H9 (cell line): ENCODE data around the gene WBP2. TPM values are rescaled to one million over a fixed set of nuclear protein-coding genes. Genes with fewer than 3 reads are reported as not detected.

Experiments
- DNase-seq: peaks from one replicate; pipeline ENCODE4 v3.0.0-alpha.2; 2017
- H2AFZ ChIP-seq: one replicate; pipeline ENCODE4 v1.6.1; 2013; ENCODE audit warnings: mild to moderate bottlenecking, low read length, control low read depth, moderate library complexity
- H2AK5ac ChIP-seq: 2 replicates; pipeline ENCODE4 v1.6.1; 2013; ENCODE audit warnings: low read length, control low read depth, mixed read lengths; ENCODE audit not compliant: insufficient read length
- H2BK120ac ChIP-seq: one replicate; pipeline ENCODE4 v1.6.1; 2013; ENCODE audit warnings: low read depth, mild to moderate bottlenecking, low read length, control low read depth, inconsistent platforms; ENCODE audit not compliant: poor library complexity, severe bottlenecking
- H2BK12ac ChIP-seq: 2 replicates; pipeline ENCODE4 v1.6.1; 2013; ENCODE audit warnings: low read length, control low read depth, mixed read lengths, low read depth; ENCODE audit not compliant: insufficient read length
- H2BK15ac ChIP-seq: 2 replicates; pipeline ENCODE4 v1.6.1; 2013; ENCODE audit warnings: low read depth, low read length, control low read depth
- H2BK20ac ChIP-seq: one replicate; pipeline ENCODE4 v1.6.1; 2013; ENCODE audit warnings: low read depth, mild to moderate bottlenecking, low read length, control low read depth, inconsistent platforms; ENCODE audit not compliant: poor library complexity, severe bottlenecking
- H2BK5ac ChIP-seq: 2 replicates; pipeline ENCODE4 v1.6.1; 2013; ENCODE audit warnings: low read length, control low read depth, mixed read lengths; ENCODE audit not compliant: insufficient read length
- H3K14ac ChIP-seq: 2 replicates; pipeline ENCODE4 v1.6.1; 2013; ENCODE audit warnings: low read length, control low read depth; ENCODE audit not compliant: insufficient read depth
- H3K18ac ChIP-seq: 2 replicates; pipeline ENCODE4 v1.6.1; 2013; ENCODE audit warnings: low read depth, mild to moderate bottlenecking, mixed read lengths, low read length, control low read depth; ENCODE audit not compliant: insufficient read length
- H3K23ac ChIP-seq: 2 replicates; pipeline ENCODE4 v1.6.1; 2013; ENCODE audit warnings: low read length, control low read depth, mixed read lengths, low read depth; ENCODE audit not compliant: insufficient read length
- H3K23me2 ChIP-seq: 2 replicates; pipeline ENCODE4 v1.6.1; 2013; ENCODE audit warnings: low read depth, mild to moderate bottlenecking, mixed read lengths, low read length, control low read depth; ENCODE audit not compliant: insufficient read length, poor library complexity, severe bottlenecking
- H3K27ac ChIP-seq: 2 replicates; pipeline ENCODE4 v1.5.1; 2013; ENCODE audit warnings: low read length, control low read depth, mixed read lengths, low read depth; ENCODE audit not compliant: insufficient read length
- H3K27me3 ChIP-seq: 2 replicates; pipeline ENCODE4 v1.6.1; 2013; ENCODE audit warnings: low read length, control low read depth, inconsistent platforms; ENCODE audit not compliant: insufficient read depth
- H3K4ac ChIP-seq: 2 replicates; pipeline ENCODE4 v1.6.1; 2013; ENCODE audit warnings: low read depth, mild to moderate bottlenecking, control low read depth, inconsistent platforms, low read length, moderate library complexity
- H3K4me1 ChIP-seq: 2 replicates; pipeline ENCODE4 v1.6.1; 2013; ENCODE audit warnings: low read length, control low read depth, inconsistent platforms; ENCODE audit not compliant: insufficient read depth
- H3K4me2 ChIP-seq: 2 replicates; pipeline ENCODE4 v1.6.1; 2013; ENCODE audit warnings: low read length, control low read depth, mixed read lengths; ENCODE audit not compliant: insufficient read length, insufficient read depth
- H3K56ac ChIP-seq: 2 replicates; pipeline ENCODE4 v1.6.1; 2013; ENCODE audit warnings: low read depth, mild to moderate bottlenecking, mixed read lengths, low read length, control low read depth; ENCODE audit not compliant: insufficient read length
- H3K79me1 ChIP-seq: 2 replicates; pipeline ENCODE4 v1.6.1; 2013; ENCODE audit warnings: low read depth, mild to moderate bottlenecking, moderate library complexity, low read length, control low read depth, inconsistent platforms; ENCODE audit not compliant: insufficient read depth, poor library complexity, severe bottlenecking
- H3K79me2 ChIP-seq: 2 replicates; pipeline ENCODE4 v1.6.1; 2013; ENCODE audit warnings: low read length, control low read depth, inconsistent platforms; ENCODE audit not compliant: insufficient read depth
- H3K9ac ChIP-seq: 2 replicates; pipeline ENCODE4 v1.6.1; 2013; ENCODE audit warnings: low read length, control low read depth, mixed read lengths; ENCODE audit not compliant: insufficient read length; ENCODE audit errors: extremely low read depth
- H3K9me3 ChIP-seq: one replicate; pipeline ENCODE4 v1.6.1; 2013; ENCODE audit warnings: low read depth, low read length, inconsistent platforms; ENCODE audit not compliant: control insufficient read depth
- H3T11ph ChIP-seq: one replicate; pipeline ENCODE4 v1.6.1; 2013; ENCODE audit warnings: mild to moderate bottlenecking, low read length, control low read depth, inconsistent platforms
- H4K20me1 ChIP-seq: one replicate; pipeline ENCODE4 v1.6.1; 2013; ENCODE audit not compliant: control insufficient read depth, insufficient read length, insufficient read depth
- H4K5ac ChIP-seq: 2 replicates; pipeline ENCODE4 v1.6.1; 2013; ENCODE audit warnings: low read depth, mild to moderate bottlenecking, mixed read lengths, low read length, control low read depth; ENCODE audit not compliant: insufficient read length
- H4K8ac ChIP-seq: replicated peaks from 2 replicates; pipeline ENCODE4 v1.6.1; 2013; ENCODE audit warnings: low read length, control low read depth, mixed read lengths, low read depth; ENCODE audit not compliant: insufficient read length
- H4K91ac ChIP-seq: 2 replicates; pipeline ENCODE4 v1.6.1; 2013; ENCODE audit warnings: low read depth, mild to moderate bottlenecking, moderate library complexity, mixed read lengths, low read length, control low read depth; ENCODE audit not compliant: insufficient read length
- H3K27ac Mint-ChIP-seq, 3 experiments: 2 replicates in 2 of 3; 3 replicates in 1 of 3; pipeline ENCODE4 v1.8.0; 2020 to 2021; ENCODE audit warnings: mixed read lengths in 3 of 3, mild to moderate bottlenecking in 1 of 3, moderate library complexity in 1 of 3
- H3K27me3 Mint-ChIP-seq: 2 replicates; pipeline ENCODE4 v1.8.0; 2021; ENCODE audit warnings: low read depth, mild to moderate bottlenecking, moderate library complexity, mixed read lengths
- H3K36me3 Mint-ChIP-seq, 3 experiments: 2 replicates in 2 of 3; 3 replicates in 1 of 3; pipeline ENCODE4 v1.8.0; 2020 to 2021; ENCODE audit warnings: low read depth in 3 of 3, mixed read lengths in 3 of 3; ENCODE audit not compliant: insufficient read depth in 1 of 3
- H3K4me1 Mint-ChIP-seq, 2 experiments: 2 replicates each; pipeline ENCODE4 v1.8.0; 2020; ENCODE audit warnings: mixed read lengths in 2 of 2
- H3K4me3 Mint-ChIP-seq, 2 experiments: 2 replicates in 1 of 2; 3 replicates in 1 of 2; pipeline ENCODE4 v1.8.0; 2020 to 2021; ENCODE audit warnings: mild to moderate bottlenecking in 2 of 2, mixed read lengths in 2 of 2, moderate library complexity in 1 of 2
- H3K9me3 Mint-ChIP-seq, 2 experiments: 2 replicates in 1 of 2; 3 replicates in 1 of 2; pipeline ENCODE4 v1.8.0; 2020; ENCODE audit warnings: mild to moderate bottlenecking in 2 of 2, mixed read lengths in 2 of 2, moderate library complexity in 1 of 2
- WGBS: extraction: QIAGEN DNeasy Blood & Tissue Kit; methylation state at CpG from one replicate; pipeline ENCODE4 v1.1.7; 2013; ENCODE audit warnings: missing lambda C conversion rate, low lambda C conversion rate, mixed read lengths; ENCODE audit not compliant: insufficient read length; ENCODE audit errors: extremely low coverage; 5-methylcytosine and 5-hydroxymethylcytosine counted together
- total RNA-seq: library from RNA; stranded (reverse); gene quantifications from 2 replicates; pipeline ENCODE4 v1.2.1, GENCODE V29; 2021
- TF ChIP-seq, protein P1 (sequence below): fragments of 200-600 bp; sonication (generic); conservative IDR thresholded peaks from 3 replicates; pipeline ENCODE4 v1.8.0; 2021; ENCODE audit warnings: antibody characterized with exemption, mild to moderate bottlenecking

Gene WBP2
- total RNA-seq, 1 experiment from 2014 or later: 63.2 TPM

DNA sequence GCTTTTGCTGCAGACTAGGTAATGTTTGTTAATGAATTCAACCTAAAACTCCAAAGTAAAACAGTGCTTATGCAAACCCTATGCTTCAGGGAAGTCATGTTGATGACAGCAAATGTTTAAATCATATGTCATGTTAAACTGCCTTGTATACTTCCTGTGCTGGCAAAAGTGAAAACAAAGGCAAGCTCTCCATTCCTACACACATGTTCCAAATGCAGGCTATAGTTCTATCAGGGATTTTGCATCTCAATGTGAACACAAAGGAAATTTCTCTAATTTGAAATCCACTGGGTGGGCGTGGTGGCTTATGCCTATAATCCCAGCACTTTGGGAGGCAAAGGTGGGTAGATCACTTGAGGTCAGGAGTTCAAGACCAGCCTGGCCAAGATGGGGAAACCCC is 51.3 kb downstream of the WBP2 start:
- Histone ChIP-seq H3K14ac (no peak overlapping the region), H3K4me2 (no peak overlapping the region), H2AFZ (no peak overlapping the region), H2BK12ac (no peak overlapping the region), H2BK5ac (no peak overlapping the region), H3K56ac (no peak overlapping the region), H4K91ac (no peak overlapping the region), H3K18ac (no peak overlapping the region), H2BK120ac (no peak overlapping the region), H3K79me1 (peaks cover 6% of the 10 kb centered on the region), H3K27me3 (no peaks in the 10 kb centered on the region), H3K4ac (no peak overlapping the region), H3K9ac (no peak overlapping the region), H3K27ac (no peak overlapping the region), H4K5ac (no peak overlapping the region), H3K79me2 (peaks cover 3% of the 10 kb centered on the region; the same call in 1 of the 2 replicates), H4K20me1 (no peaks in the 10 kb centered on the region), H3K4me1 (no peaks in the 10 kb centered on the region), H2BK20ac (no peak overlapping the region), H3K23ac (no peak overlapping the region), H3T11ph (no peak overlapping the region), H2BK15ac (no peak overlapping the region), H3K23me2 (no peaks in the 10 kb centered on the region), H2AK5ac (no peak overlapping the region), H3K9me3 (no peaks in the 10 kb centered on the region), H4K8ac (no peak overlapping the region)
- Mint-ChIP-seq H3K27me3 (no peaks in the 10 kb centered on the region), H3K4me1 (no peaks in the 10 kb centered on the region), H3K36me3 (peaks cover 0 to 17% (median 14%) of the 10 kb centered on the region in 3 experiments; a peak in 5 of 7 replicates), H3K4me3 (no peak overlapping the region), H3K27ac (peak overlapping the region in 1 of 3 experiments; percentile 67; a peak in 1 of 7 replicates), H3K9me3 (no peaks in the 10 kb centered on the region)
- TF ChIP-seq, protein P1, sequence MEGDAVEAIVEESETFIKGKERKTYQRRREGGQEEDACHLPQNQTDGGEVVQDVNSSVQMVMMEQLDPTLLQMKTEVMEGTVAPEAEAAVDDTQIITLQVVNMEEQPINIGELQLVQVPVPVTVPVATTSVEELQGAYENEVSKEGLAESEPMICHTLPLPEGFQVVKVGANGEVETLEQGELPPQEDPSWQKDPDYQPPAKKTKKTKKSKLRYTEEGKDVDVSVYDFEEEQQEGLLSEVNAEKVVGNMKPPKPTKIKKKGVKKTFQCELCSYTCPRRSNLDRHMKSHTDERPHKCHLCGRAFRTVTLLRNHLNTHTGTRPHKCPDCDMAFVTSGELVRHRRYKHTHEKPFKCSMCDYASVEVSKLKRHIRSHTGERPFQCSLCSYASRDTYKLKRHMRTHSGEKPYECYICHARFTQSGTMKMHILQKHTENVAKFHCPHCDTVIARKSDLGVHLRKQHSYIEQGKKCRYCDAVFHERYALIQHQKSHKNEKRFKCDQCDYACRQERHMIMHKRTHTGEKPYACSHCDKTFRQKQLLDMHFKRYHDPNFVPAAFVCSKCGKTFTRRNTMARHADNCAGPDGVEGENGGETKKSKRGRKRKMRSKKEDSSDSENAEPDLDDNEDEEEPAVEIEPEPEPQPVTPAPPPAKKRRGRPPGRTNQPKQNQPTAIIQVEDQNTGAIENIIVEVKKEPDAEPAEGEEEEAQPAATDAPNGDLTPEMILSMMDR: no peak
- DNase-seq: no peak
- no CpG with 5 or more reads among the region's 1 CpG for whole genome bisulfite sequencing
